ENCODE measurements around the gene TAPBPL. TPM values are rescaled to one million over a fixed set of nuclear protein-coding genes. Genes with fewer than 3 reads are reported as not detected.

Gene TAPBPL
- total and polyA plus RNA-seq, 2 of the 4 experiments (the other 2 are of a cell fraction), result 3.4 to 12.1 TPM

DNA sequence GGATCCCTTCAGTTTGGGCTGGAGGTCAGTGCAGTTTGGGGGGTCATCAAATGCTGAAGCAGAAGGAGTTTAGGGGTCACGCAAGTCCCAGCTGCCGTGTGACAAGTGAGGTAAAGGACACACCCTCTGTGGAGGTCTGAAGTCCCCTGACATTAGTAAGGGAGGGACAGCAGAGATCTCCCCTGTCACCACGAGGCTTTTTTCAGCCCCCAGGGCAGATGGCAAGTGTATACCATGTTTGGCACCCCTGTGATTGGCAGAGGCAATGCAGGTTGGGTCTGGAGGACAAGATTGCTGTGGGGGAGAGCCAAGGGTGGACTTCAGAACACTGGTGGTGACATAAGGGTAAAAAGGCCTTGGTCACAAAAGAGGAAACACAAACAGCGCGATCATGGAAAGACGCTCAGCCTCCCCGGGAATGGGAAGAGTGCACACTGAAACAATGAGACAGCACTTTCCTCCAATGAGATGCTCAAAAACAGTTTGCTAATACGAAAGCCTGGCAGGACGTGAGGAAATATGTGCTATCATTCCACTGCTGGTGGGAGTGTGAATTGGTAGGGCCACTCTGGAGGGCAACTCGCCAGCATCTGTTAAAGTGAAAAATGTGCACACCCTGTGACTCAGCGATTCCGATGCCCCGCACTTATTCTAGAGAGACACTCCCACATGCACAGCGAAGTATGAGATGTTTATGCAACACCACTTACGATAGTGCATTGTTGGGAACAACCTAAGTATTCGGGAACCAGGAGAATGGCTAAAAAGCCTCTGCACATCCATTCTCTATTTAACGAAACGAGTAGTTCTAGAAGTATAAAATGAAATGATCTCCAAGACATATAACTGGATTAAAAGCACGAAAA lies 21.5 kb upstream of the TAPBPL start (continued):
- TF ChIP-seq SMC3 (IDR thresholded peaks at IDR 0.05; ENCODE audit: low read depth, low read length) (no peak), MAFK (IDR thresholded peaks at IDR 0.05; ENCODE audit: low read depth, low read length) (peak; percentile 82)

DNA sequence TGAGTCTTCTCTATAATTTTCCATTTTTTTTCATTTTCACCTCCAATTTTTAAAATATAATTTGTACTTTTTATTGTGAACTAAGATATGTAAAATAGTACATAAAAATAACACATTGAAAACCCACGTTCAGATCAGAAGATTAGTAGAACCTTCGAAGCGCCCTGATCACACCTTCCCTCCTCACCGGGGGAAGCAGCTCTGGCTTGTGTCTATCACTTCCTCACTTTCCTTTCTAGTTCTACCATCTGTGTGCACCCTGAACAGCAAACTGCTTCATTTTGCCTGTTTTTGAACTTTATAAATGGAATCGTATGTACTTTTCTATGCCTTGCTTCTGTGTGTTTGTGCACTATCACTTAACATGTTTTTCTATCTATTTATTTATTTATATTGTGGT lies 18.9 kb upstream of the TAPBPL start:
- Histone ChIP-seq H4K91ac (ENCODE audit: insufficient read depth, low read depth, low read length) (no peak overlapping the region), H3K4me3 (ENCODE audit: insufficient read depth, low read depth, low read length) (no peak overlapping the region), H3K9ac (ENCODE audit: low read depth, low read length) (no peak overlapping the region), H4K20me1 (ENCODE audit: insufficient read depth, low read length) (no peaks in the 10 kb centered on the region), H3K27ac (ENCODE audit: insufficient read depth, low read length) (no peak overlapping the region), H3K14ac (replicated peaks; ENCODE audit: low read depth, low read length) (no peak overlapping the region), H2AK5ac (ENCODE audit: low read depth, low read length) (no peak overlapping the region), H2AK9ac (replicated peaks; ENCODE audit: low read depth, low read length, poor library complexity) (no peak overlapping the region), H3K9me3 (ENCODE audit: control insufficient read depth, insufficient read depth, low read length) (no peaks in the 10 kb centered on the region), H3K4me1 (ENCODE audit: control insufficient read depth, insufficient read depth, low read length) (peaks cover 12% of the 10 kb centered on the region), H3K9me1 (ENCODE audit: insufficient read depth, low read length) (peaks cover 17% of the 10 kb centered on the region), H2BK120ac (ENCODE audit: low read depth, low read length) (no peak overlapping the region), H2BK15ac (ENCODE audit: low read depth, low read length) (no peak overlapping the region), H3K4ac (ENCODE audit: low read depth, low read length) (no peak overlapping the region), H3K36me3 (ENCODE audit: control insufficient read depth, insufficient read depth, low read length) (no peaks in the 10 kb centered on the region), H3K23ac (ENCODE audit: low read depth, low read length) (peak overlapping the region; percentile 42; the same call in 1 of the 2 replicates), H2AFZ (replicated peaks; ENCODE audit: low read length, poor library complexity) (no peak overlapping the region), H2BK20ac (ENCODE audit: low read depth, low read length) (no peak overlapping the region), H3K27me3 (ENCODE audit: control insufficient read depth, insufficient read depth, low read length) (no peaks in the 10 kb centered on the region), H2BK5ac (ENCODE audit: low read depth, low read length, poor library complexity, severe bottlenecking) (no peak overlapping the region), H3K79me1 (ENCODE audit: low read depth in 1 of 2, low read length in 2 of 2) (0 out of 4 replicates have a peak, but pooled peaks cover 0 to 3% of the 10 kb centered on the region in 2 experiments), H3K56ac (ENCODE audit: extremely low read depth, insufficient read depth, low read length) (no peak overlapping the region), H3K4me2 (ENCODE audit: low read depth, low read length) (no peak overlapping the region), H3K18ac (ENCODE audit: low read depth, low read length) (no peak overlapping the region), H4K8ac (ENCODE audit: low read depth in 2 of 2, low read length in 2 of 2) (peak overlapping the region in 1 of 2 experiments; percentile 35; a peak in 1 of 4 replicates), H4K5ac (ENCODE audit: low read depth, low read length) (no peak overlapping the region)
- intact Hi-C loops (cut with micrococcal nuclease), result no loop called here
- TF ChIP-seq BHLHE40 (IDR thresholded peaks at IDR 0.05; ENCODE audit: low read depth, low read length), result no peak
- no peak for TF ChIP-seq MAZ (IDR thresholded peaks at IDR 0.05; ENCODE audit: borderline replicate concordance, low read depth, low read length)
- TF ChIP-seq FOS (IDR thresholded peaks at IDR 0.05; ENCODE audit: low read depth, low read length), result no peak
- TF ChIP-seq, protein P1, sequence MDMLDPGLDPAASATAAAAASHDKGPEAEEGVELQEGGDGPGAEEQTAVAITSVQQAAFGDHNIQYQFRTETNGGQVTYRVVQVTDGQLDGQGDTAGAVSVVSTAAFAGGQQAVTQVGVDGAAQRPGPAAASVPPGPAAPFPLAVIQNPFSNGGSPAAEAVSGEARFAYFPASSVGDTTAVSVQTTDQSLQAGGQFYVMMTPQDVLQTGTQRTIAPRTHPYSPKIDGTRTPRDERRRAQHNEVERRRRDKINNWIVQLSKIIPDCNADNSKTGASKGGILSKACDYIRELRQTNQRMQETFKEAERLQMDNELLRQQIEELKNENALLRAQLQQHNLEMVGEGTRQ (IDR thresholded peaks at IDR 0.05; ENCODE audit: low read depth, low read length), result no peak
- TF ChIP-seq CHD1 (IDR thresholded peaks at IDR 0.05; ENCODE audit: low read depth, low read length), result no peak
- TF ChIP-seq RFX5 (IDR thresholded peaks at IDR 0.05; ENCODE audit: low read depth, low read length), result no peak
- no peak for TF ChIP-seq MAFK (IDR thresholded peaks at IDR 0.05; ENCODE audit: low read depth, low read length)
- WGBS, 2 experiments (ENCODE audit: extremely low coverage in 2 of 2, insufficient read length in 1 of 2), result no CpG with 5 or more reads among the region's 5 CpGs
- ATAC-seq (ENCODE audit: low read depth) (no peak), DNase-seq (no peak)
- POLR2A ChIA-PET (ENCODE audit: unreplicated experiment), result no interaction called here
- BruUV-seq (replicated peaks), result no TSS peak
- CTCF ChIA-PET, result no interaction called here
- in situ Hi-C loops (cut with MboI; ENCODE audit: low sequenced_read_pairs), result no loop called here
- dilution Hi-C loops (cut with HindIII; ENCODE audit: low sequenced_read_pairs, unreplicated experiment), result no loop called here
